HG03558 (cell line): Measurements from ENCODE around the gene EYS.

Source experiments
- ATAC-seq: cut with Tn5 transposase; IDR thresholded peaks from one replicate; pipeline ENCODE4 v1.9.1; 2021; ENCODE audit warnings: moderate number of reproducible peaks; ENCODE audit not compliant: unreplicated experiment; ENCODE audit errors: extremely low read depth

The EYS gene

DNA sequence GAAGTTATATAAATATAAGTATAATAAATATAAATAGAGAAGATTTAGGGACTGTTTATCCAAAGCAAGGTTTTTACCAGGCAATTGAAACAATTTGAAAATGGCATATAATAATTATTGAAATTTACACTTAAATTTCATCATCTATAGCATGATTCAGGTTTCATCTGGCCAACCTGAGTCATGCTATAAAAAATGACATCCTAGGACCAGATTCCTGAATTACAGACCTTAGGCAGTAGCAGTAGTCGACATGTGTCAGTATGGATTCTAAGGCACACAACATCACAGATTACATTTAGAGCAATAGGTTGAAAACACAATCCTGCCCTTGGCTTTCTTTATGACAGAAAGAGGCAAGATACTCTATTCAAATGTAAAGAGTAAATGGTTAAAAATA lies 1479.2 kb downstream of the EYS start:
- ATAC-seq: no peak

GRCh38 chr6:64225503-64225902 lies 1481.5 kb downstream of the EYS start:
- ATAC-seq: no peak

DNA sequence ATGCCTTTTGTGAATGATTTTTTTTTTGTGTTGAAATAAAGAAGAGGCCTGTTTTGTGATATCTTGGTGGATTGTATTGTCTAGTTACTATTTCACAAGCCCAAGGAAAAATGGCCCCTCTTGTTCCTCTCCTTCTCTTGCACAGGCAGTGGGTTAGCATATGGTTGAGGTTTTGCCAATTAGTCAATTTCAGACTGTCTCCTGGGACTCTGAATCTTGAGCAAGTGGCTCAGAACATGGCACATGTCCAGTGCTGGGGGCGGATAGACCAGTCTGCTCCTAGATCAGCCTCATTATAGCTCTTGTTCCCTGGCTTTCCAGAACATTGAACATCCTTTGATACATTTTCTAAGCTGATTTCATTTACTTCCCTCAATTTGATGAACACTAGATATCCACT lies 1482.2 kb downstream of the EYS start:
- no peak for ATAC-seq

GRCh38 chr6:64221776-64222175 lies 1485.2 kb downstream of the EYS start:
- ATAC-seq: no peak

DNA sequence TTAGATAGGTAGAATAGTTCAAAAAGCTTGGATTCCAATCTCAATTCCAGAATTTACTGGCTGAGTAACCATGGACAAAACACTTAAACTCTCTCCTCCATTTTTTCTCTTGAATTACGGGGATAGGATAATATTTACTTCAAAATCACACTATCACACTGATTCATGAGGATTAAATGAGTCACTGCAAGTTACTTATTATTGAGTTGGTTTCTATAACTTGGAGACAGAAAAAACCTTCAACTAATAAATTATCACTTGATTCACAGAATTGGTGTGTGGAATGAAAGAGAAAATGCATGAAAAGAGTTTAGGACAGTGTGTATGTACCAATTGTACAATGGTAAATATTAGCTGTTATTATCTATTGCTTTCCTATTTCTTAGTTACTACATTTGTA lies 1486.2 kb downstream of the EYS start:
- ATAC-seq: no peak

DNA sequence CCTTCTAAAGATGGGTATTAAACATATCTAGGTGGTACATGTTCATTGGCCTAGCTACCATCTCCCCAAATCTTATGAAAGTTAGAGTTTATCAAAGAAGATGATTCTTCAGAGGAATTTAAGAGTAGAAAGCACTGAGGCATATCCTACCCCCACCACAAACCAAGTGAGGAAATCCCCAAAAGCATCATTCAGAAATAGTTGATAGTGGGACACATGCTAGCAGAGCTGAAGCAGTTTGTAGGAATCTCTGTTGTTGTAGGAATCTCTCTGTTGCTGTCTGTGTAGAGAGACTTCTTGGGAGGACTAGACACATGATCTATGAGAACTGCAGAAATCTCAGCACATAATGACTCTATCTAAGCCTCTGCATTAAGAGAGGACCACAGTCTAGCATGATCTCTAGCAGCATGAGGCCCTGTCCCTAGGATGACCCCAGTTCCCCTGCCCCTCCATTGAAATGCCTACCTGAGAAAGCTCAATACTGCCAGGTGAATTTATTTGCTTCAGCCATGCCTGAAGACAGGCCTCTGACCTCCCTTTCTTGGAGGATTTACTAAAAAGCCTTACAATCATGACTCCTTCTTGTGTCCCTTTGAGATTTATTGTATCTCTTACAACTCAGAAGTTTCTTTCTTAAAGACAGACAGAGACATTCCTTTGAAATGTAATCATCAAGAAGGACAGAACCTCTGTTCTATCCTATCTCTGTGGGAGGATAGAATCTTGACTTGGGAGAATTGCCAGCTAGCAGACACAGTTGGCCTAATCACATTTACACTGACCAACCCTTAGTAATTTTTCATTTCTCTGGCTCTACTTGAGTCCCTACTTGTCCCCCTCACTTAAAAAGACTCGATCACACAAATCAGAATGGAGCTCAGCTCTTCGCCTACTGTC lies 1489.1 kb downstream of the EYS start:
- ATAC-seq: no peak

DNA sequence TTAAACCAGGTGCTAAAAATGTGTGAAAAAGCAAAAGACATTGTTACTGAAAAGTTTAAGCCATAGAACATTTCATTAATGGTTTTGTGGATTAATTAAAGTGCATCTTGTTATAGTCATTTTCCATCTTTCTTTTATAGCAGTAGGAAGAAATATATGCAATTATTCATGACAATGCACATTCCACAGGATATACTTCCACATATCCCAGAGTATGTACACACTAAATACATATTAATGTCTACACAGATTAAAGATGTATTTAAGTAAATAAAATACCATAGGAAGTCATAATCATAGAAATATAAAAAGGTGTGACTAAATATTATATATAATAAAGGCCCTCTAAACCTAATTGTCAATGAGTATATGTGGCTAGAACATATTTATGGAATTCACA lies 1492.7 kb downstream of the EYS start:
- no peak for ATAC-seq

GRCh38 chr6:64213697-64214096 lies 1493.3 kb downstream of the EYS start:
- no peak for ATAC-seq

DNA sequence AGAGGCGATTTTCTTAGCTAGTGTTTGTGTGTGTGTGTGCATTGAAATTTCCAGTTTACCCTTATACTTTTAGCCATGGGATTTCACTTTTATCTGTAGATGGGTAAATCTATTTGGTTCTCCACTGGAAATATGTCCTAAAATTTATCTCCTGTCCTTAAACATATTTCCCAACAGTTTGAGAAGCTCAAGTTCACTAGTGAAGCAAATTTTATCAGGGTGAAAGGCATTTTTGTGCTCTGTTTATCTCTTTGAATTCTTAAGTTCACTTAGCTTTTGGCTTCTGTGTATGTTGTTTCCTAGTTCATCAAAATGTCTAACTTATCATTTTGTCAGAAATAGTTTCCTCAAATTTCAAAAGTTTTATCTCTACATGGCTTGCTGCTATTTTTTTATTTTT lies 1509.8 kb downstream of the EYS start:
- no peak for ATAC-seq

GRCh38 chr6:64186592-64186991 lies 1520.4 kb downstream of the EYS start:
- ATAC-seq: no peak

GRCh38 chr6:64185621-64186020 lies 1521.4 kb downstream of the EYS start:
- no peak for ATAC-seq

DNA sequence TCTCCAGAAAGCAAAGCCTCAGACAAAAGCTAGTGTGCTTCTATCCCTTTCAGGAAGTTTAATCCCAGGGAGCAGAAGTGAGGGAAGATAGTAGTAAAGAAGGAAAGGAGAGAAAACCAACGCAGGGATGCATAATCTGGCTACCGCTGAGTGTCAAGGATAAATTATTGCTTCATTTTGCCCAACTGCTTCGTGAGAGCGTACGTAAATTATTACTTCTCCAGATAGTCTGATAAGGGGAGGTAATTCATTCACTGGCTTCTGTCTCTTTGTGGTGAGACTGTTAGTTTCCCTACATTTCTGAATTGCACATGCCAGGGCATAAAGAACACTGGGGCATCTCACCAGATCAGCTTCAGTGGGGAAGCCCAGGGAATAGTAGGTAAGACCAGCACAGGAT lies 1531.7 kb downstream of the EYS start:
- no peak for ATAC-seq

DNA sequence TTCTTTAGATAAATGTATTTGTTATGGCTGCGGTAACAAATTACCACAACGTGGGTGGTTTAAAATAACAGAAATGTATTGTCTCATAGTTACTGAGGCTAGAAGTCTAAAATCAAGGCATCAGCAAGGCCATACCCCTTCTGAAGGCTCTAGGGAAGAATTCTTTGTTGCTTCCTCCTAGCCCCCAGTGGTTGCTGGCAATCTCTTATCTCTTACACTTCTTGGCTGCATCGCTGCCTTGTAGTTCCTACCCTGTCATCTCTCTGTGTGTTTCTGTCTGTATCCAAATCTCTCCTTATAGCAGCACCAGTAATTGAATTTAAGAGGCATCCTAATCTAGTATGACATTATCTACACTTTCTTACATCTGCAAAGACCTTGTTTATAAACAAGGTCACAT lies 1536.7 kb downstream of the EYS start:
- no peak for ATAC-seq

- ATAC-seq: no peak
These were observed 1546.5 kb downstream of the EYS start for GRCh38 chr6:64160486-64160885.

GRCh38 chr6:64155063-64155462 lies 1552.0 kb downstream of the EYS start:
- no peak for ATAC-seq

DNA sequence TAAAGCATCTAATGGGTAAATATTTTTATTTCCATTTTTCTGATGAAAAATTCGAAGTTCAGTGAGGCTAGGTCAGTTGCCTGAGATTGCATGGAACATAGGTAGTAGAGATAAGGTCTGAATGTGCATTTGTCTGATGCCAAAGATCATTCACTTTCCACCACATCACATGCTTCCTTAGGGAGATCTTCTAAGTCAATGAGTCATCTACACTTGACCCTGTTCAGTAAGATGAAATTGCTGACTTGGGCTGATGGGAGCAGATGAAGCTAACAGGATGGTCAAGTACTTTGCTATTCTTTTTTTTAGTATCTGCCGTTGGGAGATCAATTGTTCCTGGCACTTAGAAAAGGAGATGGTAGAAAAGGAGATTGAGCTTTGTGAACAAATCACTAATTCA lies 1560.2 kb downstream of the EYS start:
- ATAC-seq: no peak

DNA sequence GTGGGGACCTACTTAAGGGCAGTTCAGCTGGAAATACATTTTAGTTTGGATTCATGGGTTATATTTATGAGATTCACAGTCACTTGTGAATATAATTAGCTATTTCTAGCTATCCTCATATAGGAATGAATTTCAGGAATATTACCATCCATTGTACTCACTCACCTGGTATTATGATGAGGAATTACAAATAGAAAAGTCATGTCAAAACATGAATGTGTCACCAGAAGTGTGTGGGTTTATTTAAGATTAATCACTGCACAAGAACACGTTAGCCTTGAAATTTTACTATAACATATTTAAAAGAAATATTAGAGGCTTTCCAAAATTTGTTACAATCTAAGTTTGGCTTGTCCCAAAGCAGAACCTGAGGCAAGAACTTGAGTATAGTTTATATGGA lies 1560.9 kb downstream of the EYS start:
- ATAC-seq: no peak

GRCh38 chr6:64145658-64146057 lies 1561.4 kb downstream of the EYS start:
- no peak for ATAC-seq

DNA sequence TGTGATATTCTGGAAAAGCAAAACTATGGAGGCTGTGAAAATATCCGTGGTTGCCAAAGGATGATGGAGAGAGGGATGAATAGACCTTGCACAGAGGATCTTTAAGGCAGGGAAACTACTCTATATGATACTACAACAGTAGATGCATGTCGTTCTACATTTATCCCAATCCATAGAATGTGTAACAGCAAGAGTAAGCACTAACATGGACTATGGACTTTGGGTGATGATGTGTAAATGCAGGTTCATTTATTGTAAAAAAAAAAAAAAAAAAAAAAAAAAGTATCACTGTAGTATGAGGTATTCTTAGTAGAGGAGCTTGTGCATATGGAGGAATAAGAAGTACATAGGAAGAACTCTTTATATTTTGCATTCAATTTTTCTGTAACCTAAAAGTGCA lies 1563.9 kb downstream of the EYS start:
- ATAC-seq: no peak

DNA sequence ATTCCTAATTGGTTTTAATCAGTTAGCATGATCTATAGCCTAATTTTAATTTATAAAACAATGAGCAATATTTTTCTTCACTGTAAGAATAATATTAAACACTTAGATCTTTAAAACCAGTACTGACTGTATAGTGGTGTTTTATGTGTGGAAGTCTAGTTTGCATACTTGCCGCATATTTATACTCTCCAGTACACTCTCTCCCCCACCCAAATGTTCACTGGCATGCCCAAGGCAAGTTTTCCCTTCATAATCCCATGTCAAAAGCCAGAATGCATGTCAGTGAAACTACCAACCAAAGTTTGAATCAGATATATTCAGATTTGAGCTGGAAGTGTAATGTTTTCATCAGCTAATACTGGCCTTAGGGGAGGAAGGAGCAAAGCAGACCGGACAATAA lies 1565.3 kb downstream of the EYS start:
- ATAC-seq: no peak

DNA sequence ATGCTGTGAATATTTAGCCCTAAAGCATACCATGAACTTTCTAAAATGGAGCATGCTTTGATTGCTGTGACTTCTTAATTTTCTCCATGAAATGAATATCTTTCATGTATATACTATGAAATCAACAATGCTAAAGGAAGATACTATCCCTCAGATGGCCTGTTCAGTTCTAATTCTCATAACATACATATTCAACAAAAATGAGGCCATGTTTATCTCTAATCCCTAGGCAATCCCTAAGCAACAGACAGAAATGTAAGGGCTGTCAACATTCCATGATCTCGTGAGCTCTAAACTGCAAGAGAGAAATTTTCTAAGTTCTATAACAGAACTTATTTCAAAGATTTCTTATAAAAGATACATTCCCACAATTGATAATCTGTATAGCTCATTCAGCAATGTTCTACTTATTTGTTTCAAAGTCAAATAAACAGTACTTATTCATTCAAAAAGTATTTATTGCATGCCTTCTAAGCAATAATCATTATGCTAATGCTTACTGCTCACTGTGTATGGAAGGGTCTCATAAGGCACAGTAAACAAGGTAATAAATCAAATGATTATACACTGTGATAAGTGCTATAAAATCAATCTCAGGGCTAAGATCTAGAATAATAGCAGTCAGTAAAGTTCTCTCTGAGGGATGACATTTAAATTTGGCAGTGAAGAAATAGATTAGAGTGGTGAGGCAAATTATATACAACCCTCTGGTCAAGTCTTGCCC lies 1578.6 kb downstream of the EYS start:
- ATAC-seq: no peak
